Stimulated activated CD8-positive, alpha-beta memory T cell treated with anti-CD3 and anti-CD28 coated beads, Interleukin-2, amount 100 ng/mL, for 48 hours (primary cell): ENCODE data around the gene PDE1A.

ENCODE experiments used
- DNase-seq, 2 donors: peaks; one replicate each; pipeline ENCODE4 v3.0.0-alpha.2; 2020; ENCODE audit warnings: low read depth in 2 of 2

The PDE1A gene

DNA sequence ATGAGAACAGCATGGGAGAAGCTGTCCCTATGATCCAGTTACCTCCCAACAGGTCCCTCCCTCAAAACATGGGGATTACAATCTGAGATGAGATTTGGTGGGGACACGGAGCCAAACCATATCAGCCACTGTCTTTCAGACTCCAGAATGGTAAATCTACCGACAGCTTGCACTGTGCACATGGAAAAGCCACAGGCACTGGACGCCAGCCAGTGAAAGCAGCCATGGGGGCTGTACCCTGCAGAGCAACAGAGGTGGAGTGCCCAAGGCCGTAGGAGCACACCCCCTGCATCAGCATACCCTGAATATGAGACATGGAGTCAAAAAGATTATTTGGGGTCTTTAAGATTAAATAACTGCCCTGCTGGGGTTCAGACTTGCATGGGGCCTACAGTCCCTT lies 218.4 kb downstream of the PDE1A start:
- no peak for DNase-seq

DNA sequence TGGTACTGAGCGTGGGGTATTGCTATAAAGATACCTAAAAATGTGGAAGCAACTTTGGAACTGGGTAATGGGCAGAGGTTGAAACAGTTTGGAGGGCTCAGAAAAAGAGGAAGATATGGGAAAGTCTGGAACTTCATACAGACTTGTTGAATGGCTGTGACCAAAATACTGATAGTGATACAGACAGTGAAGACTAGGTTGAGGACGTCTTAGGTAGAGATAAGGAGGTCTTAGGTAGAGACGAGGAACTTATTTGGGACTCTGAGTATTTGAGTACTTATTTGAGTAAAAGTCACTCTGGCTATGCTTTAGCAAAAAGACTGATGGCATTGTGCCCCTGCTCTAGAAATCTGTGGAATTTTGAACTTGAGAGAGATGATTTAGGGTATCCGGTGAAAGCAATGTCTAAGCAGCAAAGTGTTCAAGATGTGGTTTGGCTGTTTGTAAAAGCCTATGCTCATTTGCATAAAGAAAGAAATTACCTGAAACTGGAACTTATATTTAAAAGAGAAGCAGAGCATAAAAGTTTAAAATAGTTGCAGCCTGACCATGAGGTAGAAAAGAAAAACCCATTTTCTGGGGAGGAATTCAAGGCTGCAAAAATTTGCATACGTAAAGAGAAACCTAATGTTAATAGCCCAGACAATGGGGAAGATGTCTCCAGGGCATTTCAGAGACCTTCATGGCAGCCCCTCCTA lies 219.6 kb downstream of the PDE1A start:
- no peak for DNase-seq

DNA sequence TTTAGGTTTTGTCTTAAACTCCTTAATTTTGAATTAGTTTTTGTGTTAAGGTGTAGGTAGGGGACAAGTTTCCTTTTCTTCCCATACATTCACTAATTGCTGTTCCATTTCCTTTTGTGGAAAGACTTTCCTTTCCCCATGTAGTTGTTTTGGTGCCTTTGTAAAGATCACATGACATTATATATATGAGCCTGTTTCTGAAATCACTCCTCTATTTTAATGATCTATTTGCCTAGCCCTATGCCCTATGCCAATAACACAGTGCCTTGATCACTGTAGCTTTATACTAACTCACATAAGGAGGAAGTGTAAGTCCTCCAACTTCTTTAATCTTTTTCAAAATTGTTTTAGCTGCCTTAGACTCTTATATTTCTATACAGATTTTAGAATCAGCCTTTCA lies 229.3 kb downstream of the PDE1A start:
- no peak for DNase-seq

DNA sequence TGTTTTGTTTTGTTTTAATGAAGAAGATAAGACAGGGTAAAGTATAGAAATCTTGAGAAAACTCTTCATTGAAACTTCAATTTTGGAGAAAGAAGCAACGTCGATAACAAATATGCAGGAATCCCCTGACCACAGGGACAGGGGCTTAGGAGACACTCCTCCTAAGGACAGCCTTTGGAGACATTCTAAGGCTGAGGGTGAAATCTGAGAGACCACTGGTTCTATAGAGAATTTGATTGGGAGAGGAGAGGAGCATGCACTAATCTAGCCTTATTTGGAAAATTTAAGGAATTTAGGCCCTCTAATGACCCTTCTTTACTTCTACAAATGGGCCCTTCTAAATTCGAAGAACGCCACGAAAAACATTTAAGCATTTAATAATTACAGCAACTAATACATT lies 233.5 kb downstream of the PDE1A start:
- no peak for DNase-seq

DNA sequence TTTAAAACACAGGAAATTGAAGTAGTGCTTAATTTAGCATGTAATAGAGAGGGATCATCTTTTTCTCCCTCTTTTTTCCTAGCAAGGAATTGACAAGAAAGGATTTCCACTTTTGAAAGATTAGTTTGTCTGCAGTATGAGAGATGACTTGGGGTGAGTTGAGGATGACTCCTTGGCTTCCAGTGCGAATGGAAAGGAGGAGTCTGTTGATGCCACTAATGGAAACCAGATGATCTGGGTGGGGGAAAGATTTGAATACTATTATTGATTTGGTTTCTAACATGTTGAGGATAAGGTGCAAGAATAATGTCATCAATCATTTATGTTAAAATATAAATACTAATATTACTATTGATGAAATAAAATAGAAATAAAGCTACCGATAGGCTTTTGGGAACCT lies 235.8 kb downstream of the PDE1A start:
- DNase-seq: no peak

DNA sequence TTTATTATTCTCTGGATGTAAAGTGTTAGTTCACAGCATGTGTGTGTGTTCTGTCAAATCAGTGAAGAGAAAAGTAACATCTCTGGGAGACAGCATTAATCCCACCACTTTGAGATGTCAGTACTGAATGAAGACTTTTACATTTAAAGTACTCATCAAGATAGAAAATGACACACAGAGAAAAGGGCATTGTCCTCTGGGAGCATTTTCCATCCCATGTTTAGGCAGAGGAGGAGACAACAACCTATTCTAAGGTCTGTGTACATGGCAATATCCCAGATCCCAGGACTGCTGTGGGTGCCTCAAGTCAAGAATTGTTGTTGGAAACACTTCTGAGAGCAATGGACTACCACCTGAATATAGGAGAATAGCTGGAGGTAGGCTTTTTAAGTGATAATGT lies 239.7 kb downstream of the PDE1A start:
- DNase-seq: no peak

DNA sequence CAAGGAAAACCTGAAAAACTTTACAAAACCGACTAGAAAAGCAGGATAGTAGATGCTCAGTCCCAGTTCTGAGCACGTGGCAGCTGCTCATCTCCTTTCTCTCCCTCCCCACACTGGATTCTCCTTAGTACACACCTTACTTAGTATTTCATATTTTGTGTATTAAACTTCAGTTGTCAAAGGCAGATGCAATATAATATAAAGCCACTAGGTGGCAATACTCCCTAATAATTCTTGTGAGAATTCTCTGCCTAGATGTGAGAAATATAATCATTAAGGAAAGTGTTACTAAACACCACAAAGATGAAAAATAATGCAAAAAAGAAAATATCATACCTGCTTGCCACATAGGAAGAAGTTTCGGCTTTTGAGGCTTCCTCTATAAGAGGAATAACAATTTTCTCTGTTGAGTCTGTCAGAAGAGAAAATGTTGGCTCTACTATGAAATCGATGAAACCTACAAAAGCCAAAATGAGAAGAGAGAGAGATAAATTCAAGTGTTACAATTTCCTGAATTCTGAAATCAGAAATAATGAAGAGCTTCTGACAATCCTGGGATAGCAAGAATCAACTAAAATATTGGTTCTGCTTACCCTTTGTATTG lies 240.6 kb downstream of the PDE1A start:
- DNase-seq: no peak

DNA sequence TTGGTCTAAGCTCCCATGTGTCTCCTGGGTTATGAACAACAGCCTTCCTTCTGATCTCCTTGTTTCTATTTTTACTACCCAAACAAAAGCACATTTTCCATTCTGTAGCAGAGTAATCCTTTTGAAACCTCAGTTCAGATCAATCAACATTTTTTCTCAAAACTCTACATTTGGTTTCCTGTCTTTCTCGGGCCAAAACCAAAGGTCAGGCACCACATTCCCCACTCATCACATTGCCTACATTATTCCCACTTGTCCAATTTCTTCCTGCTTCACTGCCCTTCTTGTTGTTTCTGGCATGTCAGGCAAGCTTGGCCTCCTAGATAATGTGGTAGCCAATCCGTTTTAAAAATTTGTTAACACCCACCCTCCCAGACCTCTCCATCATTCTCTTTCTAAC lies 244.4 kb downstream of the PDE1A start:
- no peak for DNase-seq

DNA sequence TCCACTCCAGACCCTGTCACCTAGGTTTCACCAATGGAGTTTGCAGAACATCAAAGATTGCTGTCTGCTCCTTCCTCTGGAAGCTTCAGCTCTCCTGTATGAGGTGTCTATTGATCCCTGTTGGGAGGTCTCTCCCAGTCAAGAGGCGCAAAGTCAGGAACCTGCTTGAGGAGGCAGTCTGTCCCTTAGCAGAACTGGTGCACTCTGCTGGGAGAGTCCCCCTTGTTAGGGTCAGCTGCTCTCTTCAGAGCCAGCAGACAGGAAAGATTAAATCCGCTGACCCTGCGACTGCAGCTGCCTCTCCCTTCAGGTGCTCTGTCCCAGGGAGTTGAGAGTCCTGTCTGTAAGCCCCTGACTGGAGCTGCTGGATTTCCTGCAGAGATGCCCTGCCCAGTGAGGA lies 245.5 kb downstream of the PDE1A start:
- no peak for DNase-seq

DNA sequence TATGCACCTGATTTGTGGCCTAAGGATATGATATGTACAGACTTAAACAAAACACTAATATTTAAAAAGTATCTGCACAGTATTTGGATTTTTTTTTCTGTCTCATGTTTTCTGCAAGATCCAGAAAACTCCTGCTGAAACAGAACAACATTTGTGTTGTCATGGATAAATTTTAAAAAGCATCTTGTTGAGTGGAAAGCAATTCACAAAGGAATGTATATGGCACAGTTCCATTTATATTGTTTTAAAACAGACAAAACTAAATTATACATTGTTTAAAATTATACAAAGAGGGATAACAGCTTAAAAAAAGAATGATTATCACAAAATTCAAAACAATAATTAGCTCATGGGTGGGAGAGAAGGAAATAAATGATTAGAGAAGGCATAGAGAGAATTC lies 247.7 kb downstream of the PDE1A start:
- DNase-seq: no peak

DNA sequence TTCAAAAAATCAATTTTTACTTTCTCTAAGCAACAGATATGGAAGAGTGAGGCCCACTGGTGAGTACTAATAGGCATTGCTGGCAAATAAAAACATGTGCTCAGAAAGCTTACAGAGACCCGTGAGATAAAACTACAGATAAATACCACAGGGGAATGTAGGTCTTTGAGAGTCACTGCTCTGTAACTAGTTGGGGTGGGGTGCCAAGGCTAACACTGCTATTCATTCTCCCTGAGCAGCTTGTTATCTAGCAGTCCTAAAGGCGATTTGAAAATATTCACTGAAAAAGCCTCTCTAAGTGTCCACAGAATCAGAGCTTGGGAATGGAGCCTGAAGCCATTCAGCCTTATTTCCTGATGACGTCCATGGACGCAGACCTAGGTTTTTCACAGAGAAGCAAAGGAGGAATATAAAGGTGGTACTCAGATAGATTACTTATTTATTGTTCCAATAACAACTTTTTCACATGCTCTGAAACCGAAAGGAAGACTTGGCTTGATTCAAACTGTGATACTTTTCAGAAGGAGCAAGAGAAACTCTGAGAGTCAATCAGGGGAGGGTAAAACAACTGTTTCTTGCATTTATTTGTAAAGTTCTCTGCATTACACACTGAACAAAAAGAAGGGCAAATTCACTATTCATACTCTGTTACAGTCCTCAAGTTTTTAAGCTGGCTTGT lies 252.8 kb downstream of the PDE1A start:
- no peak for DNase-seq

DNA sequence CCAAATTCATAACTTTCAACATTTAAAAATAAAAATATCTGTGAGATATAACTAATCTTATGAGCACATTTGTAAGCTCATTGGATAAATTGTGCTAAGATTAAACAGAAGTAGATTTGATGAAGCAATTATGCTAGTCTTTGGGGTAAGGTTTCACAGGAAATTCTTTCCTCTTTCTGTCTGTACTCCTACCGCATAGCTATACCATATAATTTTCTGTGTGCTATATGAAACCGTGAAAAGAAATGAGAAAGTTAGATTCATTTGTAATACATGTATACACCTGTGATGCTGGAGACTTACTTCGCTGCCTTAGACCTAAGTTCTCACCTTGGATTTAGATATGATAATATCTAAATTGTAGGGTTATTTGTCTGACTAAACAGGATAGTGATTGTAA lies 256.5 kb downstream of the PDE1A start:
- DNase-seq: no peak

DNA sequence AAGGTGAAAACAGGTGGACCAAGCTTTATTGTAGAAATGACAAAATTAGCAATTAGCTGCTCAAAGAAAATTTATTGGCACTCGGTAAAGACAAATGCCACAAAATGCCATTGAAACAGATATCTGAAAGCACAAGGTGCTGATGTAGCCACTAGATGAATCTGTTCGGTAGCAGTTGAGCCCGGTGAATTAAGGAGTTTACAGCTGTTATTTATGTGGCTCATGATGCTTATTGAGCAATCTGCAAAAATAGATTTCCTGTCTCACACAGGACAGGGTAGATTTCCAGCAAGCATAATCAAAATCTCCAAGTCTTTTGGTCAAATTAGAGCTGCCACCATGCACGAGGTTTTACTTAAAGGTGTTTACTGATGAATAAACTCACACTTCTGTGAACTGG lies 259.0 kb downstream of the PDE1A start:
- no peak for DNase-seq

DNA sequence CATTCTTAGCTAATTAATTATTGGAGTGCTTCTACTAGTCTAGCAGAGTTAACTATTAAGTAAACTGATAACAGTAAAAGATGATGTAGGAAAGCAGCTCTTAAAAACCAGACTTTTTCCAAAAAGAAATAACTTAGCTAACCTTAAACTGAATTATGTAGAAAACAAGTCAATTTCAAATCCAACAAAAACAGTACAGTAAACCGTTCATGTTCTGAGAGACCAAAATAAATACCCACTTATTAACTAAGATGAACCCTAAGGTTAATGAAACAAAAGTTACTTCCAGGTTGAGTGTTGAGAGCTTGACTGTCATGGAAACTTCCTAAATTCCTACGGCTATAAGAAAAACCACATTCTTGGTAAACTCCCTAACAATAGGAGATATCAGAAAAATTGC lies 260.0 kb downstream of the PDE1A start:
- no peak for DNase-seq

DNA sequence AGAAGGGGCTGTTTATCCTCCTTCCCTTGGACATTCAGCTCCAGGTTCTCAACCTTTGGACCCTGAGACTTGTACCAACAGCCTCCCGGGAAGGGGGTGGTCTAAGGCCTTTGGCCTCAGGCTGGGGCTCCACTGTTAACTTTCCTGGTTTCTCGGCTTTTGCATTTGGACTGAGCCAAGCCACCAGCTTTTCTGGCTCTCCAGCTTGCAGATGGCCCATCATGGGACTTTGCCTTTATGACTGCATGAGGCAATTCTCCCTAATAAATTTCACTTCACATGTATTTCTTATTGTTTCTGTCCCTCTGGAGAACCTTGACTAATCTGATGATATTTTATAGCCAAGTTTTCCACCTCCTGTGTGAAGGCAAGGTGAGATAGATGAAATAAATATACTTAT lies 260.4 kb downstream of the PDE1A start:
- DNase-seq: no peak

DNA sequence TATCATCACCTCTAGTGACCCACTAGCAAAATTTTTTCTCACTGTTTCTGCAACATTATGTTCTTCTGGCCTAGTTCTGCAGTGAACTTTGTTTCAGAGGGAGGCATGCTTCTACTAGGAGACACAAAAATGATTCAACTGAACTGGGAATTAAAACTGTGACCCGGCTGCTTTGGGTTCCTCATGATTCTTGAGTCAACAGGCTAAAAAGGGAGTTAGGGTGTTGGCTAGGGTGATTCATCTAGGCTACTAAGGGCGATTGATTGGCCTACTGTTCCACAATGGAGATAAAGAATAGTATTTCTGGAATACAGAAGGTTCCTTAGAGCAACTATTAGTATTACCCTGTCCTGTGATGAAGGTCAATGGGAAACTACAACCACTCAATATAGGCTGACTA lies 261.6 kb downstream of the PDE1A start:
- no peak for DNase-seq

DNA sequence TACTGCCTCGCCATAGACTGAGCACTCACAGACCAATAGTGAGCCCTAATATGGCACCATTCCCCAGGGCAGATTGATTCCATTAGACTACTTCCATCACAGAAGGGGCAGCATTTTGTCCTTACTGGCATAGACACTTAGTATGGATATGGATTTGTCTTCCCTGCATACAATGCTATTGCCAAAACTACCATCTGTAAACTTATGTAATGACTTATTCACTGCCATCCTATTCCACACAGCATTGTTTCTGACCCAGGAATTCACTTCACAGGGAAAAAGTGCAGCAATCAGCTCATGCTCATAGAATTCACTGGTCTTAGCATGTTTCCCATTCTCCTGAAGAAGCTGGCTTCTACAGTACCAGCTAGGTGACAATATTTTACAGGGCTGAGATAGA lies 262.1 kb downstream of the PDE1A start:
- no peak for DNase-seq

DNA sequence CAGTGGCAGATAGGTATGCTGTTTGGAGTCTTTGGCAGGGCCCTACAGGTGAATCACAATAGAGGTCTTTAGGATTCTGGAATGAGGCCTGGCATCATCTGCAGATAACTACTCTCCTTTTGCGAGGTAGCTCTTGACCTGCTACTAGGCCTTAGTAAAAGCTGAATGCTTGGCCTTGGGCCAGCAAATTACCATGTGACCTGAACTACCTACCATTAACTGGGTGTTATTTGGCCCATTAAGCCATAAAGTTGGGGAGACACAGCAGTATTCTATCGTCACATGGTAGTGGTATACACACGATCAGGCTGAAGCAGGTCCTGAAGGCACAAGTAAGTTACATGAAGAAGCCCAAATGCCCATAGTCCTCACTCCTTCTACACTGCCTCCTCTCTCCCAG lies 263.0 kb downstream of the PDE1A start:
- no peak for DNase-seq

DNA sequence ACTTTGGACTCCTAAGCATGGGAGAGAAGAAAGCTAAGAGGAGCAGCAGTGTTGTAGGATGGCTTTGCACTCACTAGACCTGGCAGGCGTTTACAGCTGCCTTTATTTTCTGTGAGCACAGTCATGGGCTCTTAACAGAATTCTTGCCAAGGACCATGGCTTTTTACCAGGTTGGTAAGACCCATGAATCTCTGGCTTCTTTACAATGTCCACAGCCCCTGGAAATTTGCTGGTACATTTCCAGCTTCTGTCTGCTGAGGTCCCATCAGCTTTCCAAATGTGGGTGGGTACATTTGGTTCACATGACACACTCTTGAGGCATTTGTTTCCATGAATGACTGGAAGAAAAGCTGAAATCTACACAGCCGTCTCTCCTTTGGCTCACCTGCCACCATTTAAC lies 278.5 kb downstream of the PDE1A start:
- no peak for DNase-seq

DNA sequence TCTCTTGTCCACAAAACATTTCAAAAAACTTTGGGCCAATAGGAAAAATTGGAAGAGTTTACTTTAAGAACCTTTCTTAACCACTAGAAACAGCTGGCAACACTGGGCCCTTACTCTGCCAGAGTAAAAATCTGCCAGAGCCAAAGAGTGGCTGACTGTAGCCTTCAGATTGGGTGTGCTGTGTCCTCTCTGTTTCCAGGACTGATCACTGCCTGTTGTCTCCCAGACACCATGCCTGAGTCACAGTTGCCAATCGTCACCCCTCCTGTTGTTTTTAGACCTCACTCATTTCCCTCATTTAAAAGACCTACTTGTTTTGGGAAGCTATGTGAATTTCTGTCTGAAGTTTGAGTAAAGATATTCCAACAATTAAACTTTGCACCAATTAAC lies 282.1 kb downstream of the PDE1A start:
- DNase-seq: no peak

DNA sequence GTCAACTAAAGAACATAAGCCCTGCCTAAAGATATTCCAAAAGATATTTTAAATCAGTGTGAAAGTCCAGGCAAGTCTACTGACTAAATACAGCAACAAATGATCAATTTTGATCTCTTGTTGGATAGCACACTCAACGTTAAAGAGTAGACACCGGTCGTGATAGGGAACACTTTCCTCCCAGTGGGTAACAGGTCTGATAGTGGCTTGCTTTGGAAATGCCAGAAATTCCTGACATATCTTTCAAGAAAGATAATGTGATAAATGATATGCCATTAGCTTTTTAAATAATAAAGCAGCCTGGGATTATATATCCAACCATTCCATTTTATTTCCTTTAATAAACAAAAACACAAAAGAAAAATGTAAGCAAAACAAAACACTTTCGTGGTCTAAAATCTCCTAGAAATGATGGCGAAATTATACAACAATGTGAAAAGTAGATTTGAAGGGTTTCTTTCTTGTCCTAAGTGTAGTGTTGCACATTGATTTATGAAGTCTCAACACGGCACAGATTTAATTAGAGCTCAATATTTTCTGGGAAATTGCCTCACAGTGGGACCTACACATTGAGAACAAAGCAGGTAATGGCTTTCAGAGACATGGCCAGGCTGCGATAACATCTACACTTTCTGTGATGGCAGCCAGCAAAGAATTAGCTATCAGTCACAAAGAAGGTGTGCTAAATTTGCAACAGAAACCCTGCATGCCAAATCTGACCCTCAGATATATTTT lies 282.6 kb downstream of the PDE1A start:
- no peak for DNase-seq

DNA sequence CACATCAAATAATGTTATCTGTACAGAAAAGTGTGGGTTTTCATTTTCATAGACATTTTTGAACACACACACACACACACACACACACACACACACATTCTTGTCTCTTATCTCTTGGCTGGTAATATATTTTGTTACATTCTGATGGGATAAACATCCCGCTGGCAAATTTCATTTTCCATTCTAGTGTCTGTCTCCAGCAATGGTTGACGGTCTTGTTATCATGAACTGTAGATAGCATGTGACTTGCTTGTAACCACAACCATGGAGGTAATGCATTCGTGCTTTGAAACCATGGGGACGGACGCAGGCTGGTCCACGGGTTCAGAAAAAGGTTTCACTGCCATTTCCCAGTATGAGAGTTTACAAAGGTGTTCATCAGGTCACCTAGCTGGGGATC lies 284.8 kb downstream of the PDE1A start:
- DNase-seq: no peak

DNA sequence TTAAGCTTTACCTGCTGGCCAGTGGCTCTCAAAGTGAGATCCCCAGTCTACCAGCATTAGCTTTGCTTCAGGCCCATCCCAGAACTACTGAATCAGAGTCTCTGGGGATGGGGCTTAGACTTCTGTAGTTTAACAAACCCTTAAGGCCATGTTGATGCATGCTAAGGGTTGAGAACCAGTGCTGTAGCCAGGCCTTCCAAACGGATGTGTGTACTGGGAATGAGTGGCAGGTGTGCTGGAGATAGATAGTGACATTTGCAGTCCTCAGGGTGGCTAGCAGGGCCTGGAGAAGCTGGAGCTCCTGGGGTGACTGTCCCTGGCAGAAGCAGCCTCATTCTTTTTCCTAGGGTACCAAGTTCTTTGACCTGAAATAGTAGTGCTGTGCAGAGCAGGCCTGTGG lies 292.6 kb downstream of the PDE1A start:
- DNase-seq: no peak
